Liver (tissue), 9 donors: Measurements from ENCODE around the gene PRSS12. TPM values are rescaled to one million over a fixed set of nuclear protein-coding genes. Genes with fewer than 3 reads are reported as not detected.
A peak's percentile ranks its signal among the peaks of the same experiment; 100 is the strongest.

Experiments
- DNase-seq: peaks from one replicate; pipeline ENCODE4 v3.0.0-alpha.2; 2017; ENCODE audit warnings: low spot score
- H3K27ac ChIP-seq, 2 donors: one replicate each; pipeline ENCODE4 v1.7.0; 2013; ENCODE audit warnings: inconsistent platforms in 2 of 2, low read length in 2 of 2, control low read depth in 1 of 2, low read depth in 1 of 2, mild to moderate bottlenecking in 1 of 2
- H3K27me3 ChIP-seq, 4 donors: one replicate each; pipeline versions ENCODE4 v1.6.1 to v1.7.0; 2013; ENCODE audit warnings: low read length in 3 of 4, inconsistent platforms in 1 of 4, mild to moderate bottlenecking in 1 of 4, moderate library complexity in 1 of 4; ENCODE audit not compliant: control insufficient read depth in 4 of 4, insufficient read depth in 4 of 4
- H3K36me3 ChIP-seq, 4 donors: one replicate each; pipeline versions ENCODE4 v1.6.1 to v1.7.0; 2013; ENCODE audit warnings: low read length in 3 of 4, mild to moderate bottlenecking in 3 of 4, low read depth in 1 of 4, moderate library complexity in 1 of 4; ENCODE audit not compliant: control insufficient read depth in 4 of 4, insufficient read depth in 3 of 4
- H3K4me1 ChIP-seq, 4 donors: one replicate each; pipeline versions ENCODE4 v1.6.1 to v1.7.0; 2013; ENCODE audit warnings: low read length in 3 of 4, mild to moderate bottlenecking in 3 of 4, moderate library complexity in 1 of 4; ENCODE audit not compliant: control insufficient read depth in 4 of 4, insufficient read depth in 4 of 4
- H3K4me3 ChIP-seq, 3 donors: one replicate each; pipeline versions ENCODE4 v1.6.1 to v1.7.0; 2013; ENCODE audit warnings: low read length in 3 of 3, control low read depth in 1 of 3, low read depth in 1 of 3, mild to moderate bottlenecking in 1 of 3
- H3K9ac ChIP-seq, 2 donors: one replicate each; pipeline ENCODE4 v1.7.0; 2013; ENCODE audit warnings: low read length in 2 of 2, mild to moderate bottlenecking in 2 of 2, moderate library complexity in 2 of 2, control low read depth in 1 of 2, low read depth in 1 of 2
- H3K9me3 ChIP-seq, 4 donors: one replicate each; pipeline versions ENCODE4 v1.6.1 to v1.7.0; 2013; ENCODE audit warnings: low read length in 3 of 4; ENCODE audit not compliant: control insufficient read depth in 4 of 4
- ATF3 ChIP-seq: IDR thresholded peaks from 2 replicates; pipeline ENCODE4 v1.6.1; 2016; ENCODE audit warnings: antibody characterized with exemption
- EGR1 ChIP-seq, 2 donors: IDR thresholded peaks; 2 replicates each; pipeline ENCODE4 v1.6.1; 2016 to 2018; ENCODE audit warnings: antibody characterized with exemption in 2 of 2, low read depth in 2 of 2
- FOXA1 ChIP-seq: IDR thresholded peaks from 2 replicates; pipeline ENCODE4 v1.6.1; 2016; ENCODE audit warnings: antibody characterized with exemption
- FOXA2 ChIP-seq: IDR thresholded peaks from 2 replicates; pipeline ENCODE4 v1.6.1; 2016; ENCODE audit warnings: antibody characterized with exemption
- GABPA ChIP-seq, 2 donors: IDR thresholded peaks in 1 of 2; conservative IDR thresholded peaks in 1 of 2; 2 replicates each; pipeline ENCODE4 v1.6.1; 2016; ENCODE audit warnings: antibody characterized with exemption in 2 of 2, mild to moderate bottlenecking in 1 of 2, moderate library complexity in 1 of 2
- HNF4A ChIP-seq, 2 donors: conservative IDR thresholded peaks; 2 replicates each; pipeline ENCODE4 v1.6.1; 2016; ENCODE audit warnings: antibody characterized with exemption in 2 of 2, mild to moderate bottlenecking in 2 of 2
- JUND ChIP-seq, 2 donors: IDR thresholded peaks; 2 replicates each; pipeline ENCODE4 v1.6.1; 2016; ENCODE audit warnings: antibody characterized with exemption in 2 of 2
- MAX ChIP-seq: IDR thresholded peaks from 2 replicates; pipeline ENCODE4 v1.6.1; 2016; ENCODE audit warnings: antibody characterized with exemption
- NR2F2 ChIP-seq: IDR thresholded peaks from 2 replicates; pipeline ENCODE4 v1.6.1; 2016; ENCODE audit warnings: antibody characterized with exemption
- RAD21 ChIP-seq, 2 donors: IDR thresholded peaks; 2 replicates each; pipeline ENCODE4 v1.6.1; 2016; ENCODE audit warnings: antibody characterized with exemption in 2 of 2, mild to moderate bottlenecking in 2 of 2
- REST ChIP-seq: IDR thresholded peaks from 2 replicates; pipeline ENCODE4 v1.6.1; 2016; ENCODE audit warnings: antibody characterized with exemption, mild to moderate bottlenecking
- RXRA ChIP-seq, 2 donors: IDR thresholded peaks; 2 replicates each; pipeline ENCODE4 v1.6.1; 2017 to 2018; ENCODE audit warnings: antibody characterized with exemption in 2 of 2, mild to moderate bottlenecking in 1 of 2
- TAF1 ChIP-seq: conservative IDR thresholded peaks from 2 replicates; pipeline ENCODE4 v1.6.1; 2016; ENCODE audit warnings: antibody characterized with exemption, mild to moderate bottlenecking
- ZBTB33 ChIP-seq: IDR thresholded peaks from 2 replicates; pipeline ENCODE4 v1.6.1; 2016; ENCODE audit warnings: antibody characterized with exemption
- WGBS: extraction: QIAGEN DNeasy Blood & Tissue Kit; methylation state at CpG from one replicate; pipeline ENCODE4 v1.1.7; 2013; 5-methylcytosine and 5-hydroxymethylcytosine counted together
- polyA plus RNA-seq, 2 donors: library from polyadenylated mRNA; stranded (reverse) in 1 of 2; unstranded in 1 of 2; fragments of 200-250 nt in 1 of 2; fragments of >200 nt in 1 of 2; fragmentation: Nextera tagmentation in 1 of 2; extraction: Ambion mirVana in 1 of 2; gene quantifications; one replicate each; pipeline versions ENCODE4 v1.2.1 to v1.2.3, GENCODE V29; 2013 to 2015
- total RNA-seq, 2 donors: library from RNA; depleted of rRNA; stranded (reverse); fragments of >200 nt; gene quantifications; one replicate each; pipeline ENCODE4 v1.2.3, GENCODE V29; 2014
- donor health status: healthy.
- donor health status: healthy.
- donor health status: healthy.
- donor health status: healthy.
- donor health status: healthy.

The PRSS12 gene
- total and polyA plus RNA-seq, 4 donors = 0.07 to 0.25 (median 0.10) TPM

- H3K9ac ChIP-seq = no peak overlapping the region
- no peak overlapping the region for H3K27ac ChIP-seq
- no peaks in the 10 kb centered on the region for H3K9me3 ChIP-seq
- peaks cover 0 to 14% (median 11%) of the 10 kb centered on the region in 4 donors for H3K4me1 ChIP-seq
- H3K27me3 ChIP-seq = no peaks in the 10 kb centered on the region
- 29% methylated on average over 1 of the region's 1 CpG for WGBS
- no peak for TF ChIP-seq RAD21 (IDR thresholded peaks at IDR 0.05)
- no peak for TF ChIP-seq ZBTB33
- TF ChIP-seq FOXA2 = no peak
- TF ChIP-seq ATF3 = no peak
- H3K36me3 ChIP-seq = no peaks in the 10 kb centered on the region
- DNase-seq = no peak
- no peak overlapping the region for H3K4me3 ChIP-seq
Observed at GRCh38 chr4:118289794-118290193, 63.0 kb downstream of the PRSS12 start.

GRCh38 chr4:118287711-118288451 is 64.9 kb downstream of the PRSS12 start:
- Histone ChIP-seq H3K9me3 (no peaks in the 10 kb centered on the region), H3K36me3 (no peaks in the 10 kb centered on the region), H3K27me3 (no peaks in the 10 kb centered on the region), H3K27ac (no peak overlapping the region), H3K4me1 (peaks cover 2 to 25% (median 16%) of the 10 kb centered on the region in 4 donors), H3K9ac (no peak overlapping the region), H3K4me3 (no peak overlapping the region)
- 49% methylated on average over 2 of the region's 2 CpGs for WGBS
- no peak for DNase-seq
- TF ChIP-seq RXRA (IDR thresholded peaks at IDR 0.05) (no peak), JUND (IDR thresholded peaks at IDR 0.05) (peak in 1 of 2 donors; percentile 13), TAF1 (no peak), GABPA (IDR thresholded peaks at IDR 0.05 in 1 of 2, conservative IDR thresholded peaks at IDR 0.05 in 1 of 2) (no peak), RAD21 (IDR thresholded peaks at IDR 0.05) (no peak), FOXA1 (no peak), REST (no peak), HNF4A (conservative IDR thresholded peaks at IDR 0.05) (no peak)

- Histone ChIP-seq H3K4me1 (peaks cover 2 to 37% (median 20%) of the 10 kb centered on the region in 4 donors), H3K36me3 (peaks cover 0 to 2% (median 0%) of the 10 kb centered on the region in 4 donors), H3K27ac (no peak overlapping the region), H3K9ac (no peak overlapping the region), H3K9me3 (no peaks in the 10 kb centered on the region), H3K27me3 (no peaks in the 10 kb centered on the region), H3K4me3 (no peak overlapping the region)
- 99% methylated on average over 3 of the region's 3 CpGs for WGBS
- no peak for DNase-seq
- no peak for TF ChIP-seq EGR1 (IDR thresholded peaks at IDR 0.05; ENCODE audit: low read depth in 2 of 2)
- no peak for TF ChIP-seq REST
- no peak for TF ChIP-seq NR2F2
- TF ChIP-seq FOXA1 = no peak
- TF ChIP-seq RAD21 (IDR thresholded peaks at IDR 0.05) = no peak
- TF ChIP-seq ATF3 = no peak
- no peak for TF ChIP-seq TAF1
- TF ChIP-seq RXRA (IDR thresholded peaks at IDR 0.05) = no peak
- no peak for TF ChIP-seq MAX
- TF ChIP-seq HNF4A (conservative IDR thresholded peaks at IDR 0.05) = no peak
Observed at GRCh38 chr4:118286685-118287084, 66.1 kb downstream of the PRSS12 start.
